MM.1S (cell line): ENCODE results near the gene PTMS.

Experiments
- EZH2 ChIP-seq: fragments of 300-600 bp; sonication (generic); optimal IDR thresholded peaks from 2 replicates; pipeline ENCODE3; 2017; ENCODE audit warnings: low read depth, mild to moderate bottlenecking, antibody characterized with exemption, low read length, mixed read lengths
- TF ChIP-seq, protein P1 (sequence below): fragments of 300-600 bp; sonication (generic); IDR thresholded peaks from 2 replicates; pipeline ENCODE4 v1.5.1; 2016; ENCODE audit warnings: antibody characterized with exemption, low read length, mixed read lengths

DNA sequence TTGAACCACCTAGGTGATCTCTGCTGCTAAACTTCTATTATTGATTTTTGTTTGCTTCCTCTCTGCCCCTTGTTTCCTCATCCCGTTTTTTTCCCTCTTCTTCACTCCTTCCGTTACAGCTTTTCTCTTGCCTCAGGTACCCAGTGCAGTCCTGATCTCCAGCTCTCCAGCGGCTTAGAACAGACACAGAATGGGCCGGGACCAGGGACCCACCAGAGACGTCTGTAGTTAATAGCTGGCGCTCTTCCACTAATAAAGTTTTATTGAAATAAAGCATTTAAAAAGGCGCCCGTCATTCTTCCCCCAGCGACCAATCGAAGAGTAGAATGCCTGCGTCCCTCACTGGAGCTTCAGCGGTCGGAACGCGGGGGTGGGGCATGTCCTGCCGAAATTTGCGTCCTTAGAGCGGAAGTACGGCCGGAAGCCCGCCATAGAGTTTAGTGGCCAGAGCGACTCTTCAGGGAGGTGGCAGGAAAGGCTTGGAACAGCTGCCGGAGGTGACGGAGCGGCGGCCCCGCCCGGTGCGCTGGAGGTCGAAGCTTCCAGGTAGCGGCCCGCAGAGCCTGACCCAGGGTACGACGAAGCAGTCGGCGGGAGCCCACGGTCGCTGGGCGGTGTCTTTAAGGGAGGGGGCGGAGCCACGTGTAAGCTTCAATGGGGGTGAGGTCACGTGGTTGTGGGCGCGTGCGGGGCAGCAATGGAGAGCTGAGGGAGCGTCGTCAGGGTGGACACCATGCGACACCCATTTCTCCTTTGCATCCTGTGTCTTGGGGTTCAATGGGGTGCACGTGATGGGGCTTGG is 42.4 kb upstream of the PTMS start, which contains the start of gene COPS7A:
- TF ChIP-seq, protein P1, sequence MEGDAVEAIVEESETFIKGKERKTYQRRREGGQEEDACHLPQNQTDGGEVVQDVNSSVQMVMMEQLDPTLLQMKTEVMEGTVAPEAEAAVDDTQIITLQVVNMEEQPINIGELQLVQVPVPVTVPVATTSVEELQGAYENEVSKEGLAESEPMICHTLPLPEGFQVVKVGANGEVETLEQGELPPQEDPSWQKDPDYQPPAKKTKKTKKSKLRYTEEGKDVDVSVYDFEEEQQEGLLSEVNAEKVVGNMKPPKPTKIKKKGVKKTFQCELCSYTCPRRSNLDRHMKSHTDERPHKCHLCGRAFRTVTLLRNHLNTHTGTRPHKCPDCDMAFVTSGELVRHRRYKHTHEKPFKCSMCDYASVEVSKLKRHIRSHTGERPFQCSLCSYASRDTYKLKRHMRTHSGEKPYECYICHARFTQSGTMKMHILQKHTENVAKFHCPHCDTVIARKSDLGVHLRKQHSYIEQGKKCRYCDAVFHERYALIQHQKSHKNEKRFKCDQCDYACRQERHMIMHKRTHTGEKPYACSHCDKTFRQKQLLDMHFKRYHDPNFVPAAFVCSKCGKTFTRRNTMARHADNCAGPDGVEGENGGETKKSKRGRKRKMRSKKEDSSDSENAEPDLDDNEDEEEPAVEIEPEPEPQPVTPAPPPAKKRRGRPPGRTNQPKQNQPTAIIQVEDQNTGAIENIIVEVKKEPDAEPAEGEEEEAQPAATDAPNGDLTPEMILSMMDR, result no peak
- no peak for TF ChIP-seq EZH2
